HEK293 (cell line): ENCODE results near the gene INPP5D.
"Not testable (repeated sequence)": the region's sequence is repeated elsewhere in the genome, so short reads cannot be mapped to it uniquely, and the experiment has no call there.

Experiments used
- CTCF ChIA-PET: fragments of 350-600 bp; formaldehyde crosslinking; extraction: SDS; loops from one replicate; lab custom pipeline; 2021; ENCODE audit warnings: antibody characterized with exemption; lab: Yijun Ruan, JAX
- POLR2A ChIA-PET: fragments of 300-600 bp; formaldehyde crosslinking; extraction: SDS; loops from one replicate; lab custom pipeline; 2020; ENCODE audit warnings: antibody characterized with exemption, inconsistent platforms; lab: Yijun Ruan, JAX
- H3K27ac ChIP-seq: fragments of 200-500 bp; sonication (Bioruptor generic); 2 replicates; pipeline ENCODE4 v1.5.1; 2014; ENCODE audit warnings: low read depth, low read length, control low read depth, inconsistent platforms; ENCODE audit errors: extremely low read depth
- H3K36me3 ChIP-seq, 2 experiments: fragments of 200-500 bp in 1 of 2; sonication (Bioruptor generic) in 1 of 2; 1 replicate in 1 of 2; 2 replicates in 1 of 2; pipeline ENCODE4 v1.5.1; 2014 to 2017; ENCODE audit warnings: inconsistent platforms in 2 of 2, low read length in 2 of 2; ENCODE audit not compliant: control insufficient read depth in 2 of 2, insufficient read depth in 1 of 2
- H3K4me1 ChIP-seq: fragments of 200-500 bp; sonication (Bioruptor generic); 2 replicates; pipeline ENCODE4 v1.5.1; 2014; ENCODE audit warnings: mild to moderate bottlenecking, low read length, inconsistent platforms; ENCODE audit not compliant: control insufficient read depth, insufficient read depth
- H3K4me3 ChIP-seq: 2 replicates; pipeline ENCODE4 v1.5.1; 2011; ENCODE audit warnings: low read depth, mild to moderate bottlenecking, control low read depth, low read length, moderate library complexity
- H3K9me3 ChIP-seq: fragments of 200-500 bp; sonication (Bioruptor generic); 2 replicates; pipeline ENCODE4 v1.5.1; 2014; ENCODE audit warnings: low read depth, low read length, inconsistent platforms; ENCODE audit not compliant: control insufficient read depth, insufficient read depth
- BCL11A ChIP-seq: fragments of 450-650 bp; formaldehyde crosslinking; IDR thresholded peaks from 2 replicates; pipeline ENCODE4 v1.5.1; 2016; ENCODE audit warnings: low read depth, missing biosample characterization, missing genetic modification characterization
- OVOL3 ChIP-seq: fragments of 450-650 bp; formaldehyde crosslinking; IDR thresholded peaks from 2 replicates; pipeline ENCODE4 v1.5.1; 2016; ENCODE audit warnings: missing biosample characterization, missing genetic modification characterization
- SALL2 ChIP-seq: fragments of 450-650 bp; formaldehyde crosslinking; IDR thresholded peaks from 2 replicates; pipeline ENCODE4 v1.5.0; 2017; ENCODE audit warnings: missing biosample characterization, mild to moderate bottlenecking, missing genetic modification characterization, borderline replicate concordance
- TCF7L2 ChIP-seq: IDR thresholded peaks from 2 replicates; pipeline ENCODE4 v1.6.1; 2011; ENCODE audit warnings: low read depth, mild to moderate bottlenecking, inconsistent platforms, low read length, moderate library complexity, borderline replicate concordance
- ZFHX2 ChIP-seq: fragments of 450-650 bp; formaldehyde crosslinking; conservative IDR thresholded peaks from 2 replicates; pipeline ENCODE4 v1.5.1; 2016; ENCODE audit warnings: missing biosample characterization, missing genetic modification characterization
- ZFP37 ChIP-seq: fragments of 450-650 bp; formaldehyde crosslinking; IDR thresholded peaks from 2 replicates; pipeline ENCODE4 v1.5.1; 2016; ENCODE audit warnings: missing biosample characterization, missing genetic modification characterization
- ZNF19 ChIP-seq: fragments of 450-650 bp; formaldehyde crosslinking; IDR thresholded peaks from 2 replicates; pipeline ENCODE4; 2016; ENCODE audit warnings: missing biosample characterization, missing genetic modification characterization, low read depth
- ZNF24 ChIP-seq: fragments of 450-650 bp; formaldehyde crosslinking; IDR thresholded peaks from 2 replicates; pipeline ENCODE4 v1.5.1; 2016; ENCODE audit warnings: missing biosample characterization, missing genetic modification characterization
- ZNF302 ChIP-seq: fragments of 450-650 bp; formaldehyde crosslinking; IDR thresholded peaks from 2 replicates; pipeline ENCODE4 v1.5.1; 2016; ENCODE audit warnings: missing biosample characterization, missing genetic modification characterization, low read depth
- ZNF350 ChIP-seq: fragments of 450-650 bp; formaldehyde crosslinking; IDR thresholded peaks from 2 replicates; pipeline ENCODE4 v1.5.0; 2017; ENCODE audit warnings: missing biosample characterization, mild to moderate bottlenecking, missing genetic modification characterization
- ZNF354C ChIP-seq: fragments of 450-650 bp; formaldehyde crosslinking; IDR thresholded peaks from 2 replicates; pipeline ENCODE4 v1.5.1; 2016; ENCODE audit warnings: missing biosample characterization, missing genetic modification characterization, low read depth, borderline replicate concordance
- ZNF48 ChIP-seq: fragments of 450-650 bp; formaldehyde crosslinking; IDR thresholded peaks from 2 replicates; pipeline ENCODE4 v1.5.1; 2016; ENCODE audit warnings: missing biosample characterization, missing genetic modification characterization
- ZNF514 ChIP-seq: fragments of 450-650 bp; formaldehyde crosslinking; IDR thresholded peaks from 2 replicates; pipeline ENCODE4 v1.5.1; 2016; ENCODE audit warnings: missing biosample characterization, missing genetic modification characterization
- ZNF624 ChIP-seq: fragments of 450-650 bp; formaldehyde crosslinking; IDR thresholded peaks from 2 replicates; pipeline ENCODE4 v1.5.1; 2017; ENCODE audit warnings: missing biosample characterization, missing genetic modification characterization
- ZNF654 ChIP-seq: fragments of 450-650 bp; formaldehyde crosslinking; IDR thresholded peaks from 2 replicates; pipeline ENCODE4 v1.5.1; 2016; ENCODE audit warnings: low read depth, missing biosample characterization, missing genetic modification characterization
- TF ChIP-seq, protein P1 (sequence below): fragments of 450-650 bp; formaldehyde crosslinking; IDR thresholded peaks from 2 replicates; pipeline ENCODE4 v1.5.1; 2016; ENCODE audit warnings: missing biosample characterization, missing genetic modification characterization
- TF ChIP-seq, protein P2 (sequence below): fragments of 450-650 bp; formaldehyde crosslinking; IDR thresholded peaks from 2 replicates; pipeline ENCODE4; 2016; ENCODE audit warnings: missing biosample characterization, missing genetic modification characterization
- TF ChIP-seq, protein P3 (sequence below): fragments of 450-650 bp; formaldehyde crosslinking; IDR thresholded peaks from 2 replicates; pipeline ENCODE4 v1.5.1; 2016; ENCODE audit warnings: missing biosample characterization, missing genetic modification characterization
- TF ChIP-seq, protein P4 (sequence below): fragments of 450-650 bp; formaldehyde crosslinking; IDR thresholded peaks from 2 replicates; pipeline ENCODE4 v1.5.1; 2016; ENCODE audit warnings: missing biosample characterization, missing genetic modification characterization, borderline replicate concordance

INPP5D gene

DNA sequence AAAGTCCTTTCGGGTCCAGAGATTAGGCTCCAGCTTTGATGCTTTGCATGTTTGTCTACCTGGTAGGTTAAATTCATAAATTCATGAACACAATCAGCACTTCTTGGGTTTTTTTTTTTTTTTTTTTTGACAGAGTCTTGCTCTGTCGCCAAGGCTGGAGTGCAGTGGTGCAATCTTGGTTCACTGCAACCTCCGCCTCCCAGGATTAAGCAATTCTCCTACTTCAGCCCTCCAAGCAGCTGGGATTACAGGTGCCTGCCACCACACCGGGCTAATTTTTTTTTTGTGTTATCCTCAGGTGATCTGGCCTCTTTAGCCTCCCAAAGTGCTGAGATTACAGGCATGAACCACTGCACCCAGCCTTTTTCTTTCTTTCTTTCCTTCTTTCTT is 5.1 kb downstream of the INPP5D start:
- H3K4me1 ChIP-seq, H3K36me3 ChIP-seq, POLR2A ChIA-PET: not testable (repeated sequence)

DNA sequence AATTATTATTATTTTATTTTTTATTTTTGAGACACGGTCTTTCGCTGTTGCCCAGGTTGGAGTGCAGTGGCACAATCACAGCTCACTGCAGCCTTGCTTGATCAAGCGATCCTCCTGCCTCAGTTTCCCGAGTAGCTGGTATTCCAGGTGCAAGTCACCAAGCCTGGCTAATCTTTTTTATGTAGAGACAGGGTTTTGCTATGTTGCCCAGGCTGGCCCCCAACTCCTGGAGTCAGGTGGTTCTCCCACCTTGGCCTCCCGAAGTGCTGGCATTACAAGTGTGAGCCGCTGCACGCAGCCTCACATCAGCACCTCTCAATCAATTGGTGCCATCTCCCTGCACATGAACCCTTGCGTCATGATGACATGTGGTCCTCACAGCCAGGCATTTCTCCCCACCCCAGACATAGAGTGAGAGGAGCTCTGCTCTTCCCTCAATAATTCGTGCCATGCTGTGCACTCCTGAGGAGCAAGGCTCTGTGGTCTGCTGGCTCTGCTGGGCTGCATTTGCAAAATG is 5.9 kb downstream of the INPP5D start:
- TF ChIP-seq, protein P1, sequence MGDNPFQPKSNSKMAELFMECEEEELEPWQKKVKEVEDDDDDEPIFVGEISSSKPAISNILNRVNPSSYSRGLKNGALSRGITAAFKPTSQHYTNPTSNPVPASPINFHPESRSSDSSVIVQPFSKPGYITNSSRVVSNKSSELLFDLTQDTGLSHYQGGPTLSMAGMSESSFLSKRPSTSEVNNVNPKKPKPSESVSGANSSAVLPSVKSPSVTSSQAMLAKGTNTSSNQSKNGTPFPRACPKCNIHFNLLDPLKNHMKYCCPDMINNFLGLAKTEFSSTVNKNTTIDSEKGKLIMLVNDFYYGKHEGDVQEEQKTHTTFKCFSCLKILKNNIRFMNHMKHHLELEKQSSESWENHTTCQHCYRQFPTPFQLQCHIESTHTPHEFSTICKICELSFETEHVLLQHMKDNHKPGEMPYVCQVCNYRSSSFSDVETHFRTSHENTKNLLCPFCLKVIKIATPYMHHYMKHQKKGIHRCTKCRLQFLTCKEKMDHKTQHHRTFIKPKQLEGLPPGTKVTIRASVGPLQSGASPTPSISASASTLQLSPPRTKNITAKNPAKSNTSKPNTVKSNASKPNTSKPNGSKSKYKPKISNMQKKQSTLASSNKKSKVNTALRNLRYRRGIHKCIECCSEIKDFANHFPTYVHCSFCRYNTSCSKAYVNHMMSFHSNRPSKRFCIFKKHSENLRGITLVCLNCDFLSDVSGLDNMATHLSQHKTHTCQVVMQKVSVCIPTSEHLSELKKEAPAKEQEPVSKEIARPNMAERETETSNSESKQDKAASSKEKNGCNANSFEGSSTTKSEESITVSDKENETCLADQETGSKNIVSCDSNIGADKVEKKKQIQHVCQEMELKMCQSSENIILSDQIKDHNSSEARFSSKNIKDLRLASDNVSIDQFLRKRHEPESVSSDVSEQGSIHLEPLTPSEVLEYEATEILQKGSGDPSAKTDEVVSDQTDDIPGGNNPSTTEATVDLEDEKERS (tag by site-specific recombination): no peak
- TF ChIP-seq ZFHX2 (no peak), ZNF624 (no peak), ZNF19 (no peak), SALL2 (no peak), ZNF302 (tag by site-specific recombination) (no peak), ZNF354C (no peak)
- TF ChIP-seq, protein P2, sequence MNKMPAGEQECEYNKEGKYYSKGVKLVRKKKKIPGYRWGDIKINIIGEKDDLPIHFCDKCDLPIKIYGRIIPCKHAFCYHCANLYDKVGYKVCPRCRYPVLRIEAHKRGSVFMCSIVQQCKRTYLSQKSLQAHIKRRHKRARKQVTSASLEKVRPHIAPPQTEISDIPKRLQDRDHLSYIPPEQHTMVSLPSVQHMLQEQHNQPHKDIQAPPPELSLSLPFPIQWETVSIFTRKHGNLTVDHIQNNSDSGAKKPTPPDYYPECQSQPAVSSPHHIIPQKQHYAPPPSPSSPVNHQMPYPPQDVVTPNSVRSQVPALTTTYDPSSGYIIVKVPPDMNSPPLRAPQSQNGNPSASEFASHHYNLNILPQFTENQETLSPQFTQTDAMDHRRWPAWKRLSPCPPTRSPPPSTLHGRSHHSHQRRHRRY (tag by site-specific recombination): no peak
- H3K36me3 ChIP-seq: no peaks in the 10 kb centered on the region
- no peaks in the 10 kb centered on the region for H3K4me1 ChIP-seq
- no peak overlapping the region for H3K27ac ChIP-seq
- CTCF ChIA-PET: no interaction called here
- H3K4me3 ChIP-seq: no peak overlapping the region
- H3K9me3 ChIP-seq: no peaks in the 10 kb centered on the region
- POLR2A ChIA-PET: no interaction called here

More for the DNA sequence above, 5.1 kb downstream of the INPP5D start:
- not testable (repeated sequence) for H3K4me3 ChIP-seq, H3K27ac ChIP-seq, H3K9me3 ChIP-seq
- CTCF ChIA-PET: interaction anchor here (0.5 to 2.1 kb wide), 4 partner anchors 12 to 1476 kb away, joined by 3 to 14 read pairs (median 4); no protein-coding TSS in a partner anchor

DNA sequence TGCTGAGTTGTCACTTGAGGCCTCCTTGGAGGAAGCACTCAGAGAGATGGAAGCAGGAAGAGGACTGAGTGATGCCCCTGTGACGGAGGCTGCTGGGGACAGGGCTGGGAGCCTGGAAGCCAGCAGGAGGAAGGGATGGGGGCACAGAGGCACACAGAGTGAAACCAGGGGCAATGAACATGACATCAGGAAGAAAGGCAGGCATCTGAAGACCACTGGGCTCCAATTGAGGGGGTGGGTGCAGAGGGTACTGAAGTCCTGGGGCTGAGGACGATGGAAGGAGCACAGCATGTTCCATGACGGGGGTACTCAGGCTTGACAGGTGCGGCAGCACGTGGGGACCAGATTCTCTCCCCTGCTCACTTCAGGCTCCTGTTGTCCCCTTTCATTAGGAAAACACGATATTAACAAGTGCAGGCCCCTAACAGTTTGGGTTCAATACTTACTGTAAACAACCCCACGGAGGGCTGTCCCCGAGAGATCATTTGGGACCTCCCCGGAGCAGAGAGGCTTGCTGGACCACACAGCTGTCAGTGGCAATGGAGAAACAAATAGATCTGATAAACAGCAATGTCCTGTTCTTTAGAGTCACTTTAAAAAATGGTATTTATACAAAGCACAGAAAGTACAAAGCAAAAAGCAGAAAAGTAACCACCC is 8.7 kb downstream of the INPP5D start:
- no peaks in the 10 kb centered on the region for H3K9me3 ChIP-seq
- CTCF ChIA-PET: no interaction called here
- POLR2A ChIA-PET: no interaction called here
- H3K27ac ChIP-seq: no peak overlapping the region
- H3K36me3 ChIP-seq: no peaks in the 10 kb centered on the region
- H3K4me1 ChIP-seq: no peaks in the 10 kb centered on the region
- H3K4me3 ChIP-seq: no peak overlapping the region
- TF ChIP-seq, protein P3, sequence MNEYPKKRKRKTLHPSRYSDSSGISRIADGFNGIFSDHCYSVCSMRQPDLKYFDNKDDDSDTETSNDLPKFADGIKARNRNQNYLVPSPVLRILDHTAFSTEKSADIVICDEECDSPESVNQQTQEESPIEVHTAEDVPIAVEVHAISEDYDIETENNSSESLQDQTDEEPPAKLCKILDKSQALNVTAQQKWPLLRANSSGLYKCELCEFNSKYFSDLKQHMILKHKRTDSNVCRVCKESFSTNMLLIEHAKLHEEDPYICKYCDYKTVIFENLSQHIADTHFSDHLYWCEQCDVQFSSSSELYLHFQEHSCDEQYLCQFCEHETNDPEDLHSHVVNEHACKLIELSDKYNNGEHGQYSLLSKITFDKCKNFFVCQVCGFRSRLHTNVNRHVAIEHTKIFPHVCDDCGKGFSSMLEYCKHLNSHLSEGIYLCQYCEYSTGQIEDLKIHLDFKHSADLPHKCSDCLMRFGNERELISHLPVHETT (tag by site-specific recombination): no peak
- TF ChIP-seq, protein P4, sequence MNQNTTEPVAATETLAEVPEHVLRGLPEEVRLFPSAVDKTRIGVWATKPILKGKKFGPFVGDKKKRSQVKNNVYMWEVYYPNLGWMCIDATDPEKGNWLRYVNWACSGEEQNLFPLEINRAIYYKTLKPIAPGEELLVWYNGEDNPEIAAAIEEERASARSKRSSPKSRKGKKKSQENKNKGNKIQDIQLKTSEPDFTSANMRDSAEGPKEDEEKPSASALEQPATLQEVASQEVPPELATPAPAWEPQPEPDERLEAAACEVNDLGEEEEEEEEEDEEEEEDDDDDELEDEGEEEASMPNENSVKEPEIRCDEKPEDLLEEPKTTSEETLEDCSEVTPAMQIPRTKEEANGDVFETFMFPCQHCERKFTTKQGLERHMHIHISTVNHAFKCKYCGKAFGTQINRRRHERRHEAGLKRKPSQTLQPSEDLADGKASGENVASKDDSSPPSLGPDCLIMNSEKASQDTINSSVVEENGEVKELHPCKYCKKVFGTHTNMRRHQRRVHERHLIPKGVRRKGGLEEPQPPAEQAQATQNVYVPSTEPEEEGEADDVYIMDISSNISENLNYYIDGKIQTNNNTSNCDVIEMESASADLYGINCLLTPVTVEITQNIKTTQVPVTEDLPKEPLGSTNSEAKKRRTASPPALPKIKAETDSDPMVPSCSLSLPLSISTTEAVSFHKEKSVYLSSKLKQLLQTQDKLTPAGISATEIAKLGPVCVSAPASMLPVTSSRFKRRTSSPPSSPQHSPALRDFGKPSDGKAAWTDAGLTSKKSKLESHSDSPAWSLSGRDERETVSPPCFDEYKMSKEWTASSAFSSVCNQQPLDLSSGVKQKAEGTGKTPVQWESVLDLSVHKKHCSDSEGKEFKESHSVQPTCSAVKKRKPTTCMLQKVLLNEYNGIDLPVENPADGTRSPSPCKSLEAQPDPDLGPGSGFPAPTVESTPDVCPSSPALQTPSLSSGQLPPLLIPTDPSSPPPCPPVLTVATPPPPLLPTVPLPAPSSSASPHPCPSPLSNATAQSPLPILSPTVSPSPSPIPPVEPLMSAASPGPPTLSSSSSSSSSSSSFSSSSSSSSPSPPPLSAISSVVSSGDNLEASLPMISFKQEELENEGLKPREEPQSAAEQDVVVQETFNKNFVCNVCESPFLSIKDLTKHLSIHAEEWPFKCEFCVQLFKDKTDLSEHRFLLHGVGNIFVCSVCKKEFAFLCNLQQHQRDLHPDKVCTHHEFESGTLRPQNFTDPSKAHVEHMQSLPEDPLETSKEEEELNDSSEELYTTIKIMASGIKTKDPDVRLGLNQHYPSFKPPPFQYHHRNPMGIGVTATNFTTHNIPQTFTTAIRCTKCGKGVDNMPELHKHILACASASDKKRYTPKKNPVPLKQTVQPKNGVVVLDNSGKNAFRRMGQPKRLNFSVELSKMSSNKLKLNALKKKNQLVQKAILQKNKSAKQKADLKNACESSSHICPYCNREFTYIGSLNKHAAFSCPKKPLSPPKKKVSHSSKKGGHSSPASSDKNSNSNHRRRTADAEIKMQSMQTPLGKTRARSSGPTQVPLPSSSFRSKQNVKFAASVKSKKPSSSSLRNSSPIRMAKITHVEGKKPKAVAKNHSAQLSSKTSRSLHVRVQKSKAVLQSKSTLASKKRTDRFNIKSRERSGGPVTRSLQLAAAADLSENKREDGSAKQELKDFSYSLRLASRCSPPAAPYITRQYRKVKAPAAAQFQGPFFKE (tag by site-specific recombination): no peak
- TF ChIP-seq ZNF48 (tag by site-specific recombination) (no peak), BCL11A (no peak), OVOL3 (tag by site-specific recombination) (no peak), ZNF350 (tag by site-specific recombination) (no peak), ZFP37 (tag by site-specific recombination) (no peak), TCF7L2 (no peak), ZNF24 (tag by site-specific recombination) (no peak), ZNF654 (tag by site-specific recombination) (no peak), ZNF514 (tag by site-specific recombination) (no peak)
